HG02885 (cell line): ENCODE data around the gene HHIPL1.

Experiments used
- ATAC-seq: cut with Tn5 transposase; IDR thresholded peaks from one replicate; pipeline ENCODE4 v1.9.1; 2021; ENCODE audit warnings: mild to moderate bottlenecking; ENCODE audit not compliant: unreplicated experiment, poor library complexity

The HHIPL1 gene

DNA sequence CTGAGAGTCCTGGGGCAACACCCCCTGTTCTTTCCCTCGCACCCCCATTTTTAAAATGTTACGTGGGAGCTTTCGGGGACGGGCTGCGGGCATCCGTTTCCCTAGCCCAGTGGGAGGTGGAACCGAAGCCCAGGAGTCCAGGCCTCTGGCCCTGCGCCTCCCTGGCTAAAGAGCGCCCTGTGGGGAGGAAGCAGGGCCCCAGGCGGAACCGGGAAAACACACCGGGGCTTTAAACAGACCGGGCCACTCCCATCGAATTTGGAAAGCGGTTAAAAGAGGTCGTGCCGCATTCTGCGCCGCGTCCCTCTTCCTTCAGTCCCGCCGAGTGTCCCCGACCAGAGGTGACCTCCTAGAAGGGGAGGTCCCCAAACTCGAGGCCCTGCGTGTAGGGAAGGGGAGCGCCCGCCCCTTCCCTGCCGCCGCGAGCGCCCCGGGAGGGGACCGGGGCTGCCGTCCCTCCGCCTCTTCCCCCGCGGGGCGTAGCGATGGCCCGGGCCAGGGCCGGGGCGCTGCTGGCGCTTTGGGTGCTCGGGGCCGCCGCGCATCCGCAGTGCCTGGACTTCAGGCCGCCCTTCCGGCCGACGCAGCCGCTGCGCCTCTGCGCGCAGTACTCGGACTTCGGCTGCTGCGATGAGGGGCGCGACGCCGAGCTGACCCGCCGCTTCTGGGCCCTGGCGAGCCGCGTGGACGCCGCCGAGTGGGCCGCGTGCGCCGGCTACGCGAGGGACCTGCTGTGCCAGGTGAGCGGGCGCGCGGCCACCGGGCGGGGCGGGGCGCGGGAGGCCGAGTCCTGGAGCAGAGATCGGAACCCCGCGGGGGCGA, at the start of gene HHIPL1:
HHIPL1 (plus strand) TSS at position 407 of the 822 bp plus-strand sequence; CDS start at position 486, 79 bp downstream.
- ATAC-seq = no peak

DNA sequence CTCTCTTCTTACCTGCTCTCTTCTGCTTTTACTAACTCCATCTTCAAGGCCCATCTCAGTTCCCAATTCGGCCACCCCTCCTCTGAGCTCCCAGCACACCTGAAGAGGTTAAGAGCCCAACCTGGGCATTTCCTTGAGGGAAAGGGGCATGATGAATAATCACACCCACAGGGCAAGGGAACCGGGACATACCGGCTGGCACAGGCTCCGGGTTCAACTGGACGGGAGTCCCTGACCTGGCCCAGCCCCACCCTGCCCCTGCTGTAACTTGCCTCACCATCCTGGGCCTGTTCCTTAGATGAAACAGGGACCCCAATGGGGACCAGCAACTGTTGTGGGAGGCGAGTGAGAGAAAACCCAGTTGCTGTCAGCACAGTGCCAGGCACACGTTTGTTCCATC, 49.4 kb upstream of the HHIPL1 start:
- no peak for ATAC-seq

DNA sequence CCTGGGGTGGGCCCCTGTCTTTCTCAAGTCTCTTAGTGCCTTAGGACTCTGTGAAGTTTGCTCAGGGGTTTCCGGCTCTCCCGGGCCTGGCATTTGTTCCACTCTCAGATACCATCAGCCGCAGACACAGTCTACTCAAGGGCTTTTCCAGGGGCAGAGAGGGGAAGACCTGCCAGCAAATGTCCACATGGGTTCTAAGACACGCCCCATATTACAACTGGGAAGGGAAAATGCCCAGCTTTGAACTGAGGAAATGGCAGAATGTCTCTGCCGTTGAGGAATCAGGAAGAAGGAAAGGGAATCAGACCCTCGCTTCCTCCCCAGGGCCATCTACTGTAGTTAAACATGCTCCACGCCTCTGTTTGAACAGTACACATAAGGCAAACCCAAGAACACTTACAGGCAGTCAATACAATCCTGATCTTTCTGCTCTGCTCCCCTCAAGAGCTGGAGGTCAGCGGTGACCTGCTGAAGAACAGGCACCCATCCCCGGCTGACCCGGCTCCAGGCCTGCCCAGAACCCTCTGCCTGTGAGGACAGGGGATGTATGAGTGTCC, 48.8 kb upstream of the HHIPL1 start:
- ATAC-seq = no peak

DNA sequence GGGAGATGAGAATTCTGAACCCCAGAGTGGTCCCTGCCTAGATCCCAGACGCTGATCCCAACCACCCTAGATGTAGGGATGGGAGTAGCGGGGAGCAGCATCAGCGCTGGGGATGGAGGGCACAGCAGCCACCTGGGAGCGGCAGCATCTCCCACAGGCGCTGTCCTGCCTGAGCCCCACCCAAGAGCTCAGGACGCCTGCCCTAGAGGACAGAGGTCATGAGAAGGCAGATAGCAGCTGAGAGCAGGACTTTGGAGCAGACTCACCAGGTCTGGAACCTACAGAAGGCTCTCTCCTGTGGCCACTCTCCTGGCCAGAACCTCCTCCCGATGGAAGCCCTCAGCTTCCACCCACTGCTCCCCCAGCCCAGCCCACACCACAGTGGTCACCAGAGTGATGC, 48.2 kb upstream of the HHIPL1 start:
- ATAC-seq = no peak

DNA sequence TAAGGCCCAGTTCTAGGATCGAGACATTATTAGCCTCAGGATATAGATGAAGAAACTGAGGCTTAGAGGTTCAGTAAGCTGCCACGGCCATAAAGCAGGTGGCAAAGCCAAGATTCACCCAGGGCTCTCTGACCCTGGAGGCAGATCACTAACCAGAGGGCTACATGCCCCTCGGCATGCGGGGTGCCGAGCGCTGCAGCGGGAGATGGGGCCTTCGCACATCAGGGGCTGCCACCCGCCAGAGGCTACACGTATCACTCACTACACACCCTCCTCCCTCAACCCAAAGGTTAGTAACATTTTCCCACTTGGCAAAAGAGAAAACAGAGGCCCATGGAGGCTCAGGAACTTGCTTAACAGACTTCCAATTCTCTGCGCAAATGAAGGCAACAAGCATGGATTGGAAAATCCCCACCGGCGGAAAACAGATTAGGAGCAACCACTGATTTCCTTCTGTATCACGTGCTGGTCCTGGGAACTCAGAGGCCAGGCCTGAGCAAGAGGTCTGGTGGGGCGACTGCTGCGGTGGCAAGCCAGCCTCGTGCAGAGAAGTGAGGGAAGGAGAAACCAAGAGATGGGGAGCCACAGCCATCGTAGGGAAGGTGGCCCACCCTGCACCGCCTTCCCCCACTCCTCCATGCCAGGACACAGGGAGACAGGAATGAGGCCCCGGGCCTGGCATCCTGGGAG, 46.9 kb upstream of the HHIPL1 start:
- ATAC-seq = no peak

DNA sequence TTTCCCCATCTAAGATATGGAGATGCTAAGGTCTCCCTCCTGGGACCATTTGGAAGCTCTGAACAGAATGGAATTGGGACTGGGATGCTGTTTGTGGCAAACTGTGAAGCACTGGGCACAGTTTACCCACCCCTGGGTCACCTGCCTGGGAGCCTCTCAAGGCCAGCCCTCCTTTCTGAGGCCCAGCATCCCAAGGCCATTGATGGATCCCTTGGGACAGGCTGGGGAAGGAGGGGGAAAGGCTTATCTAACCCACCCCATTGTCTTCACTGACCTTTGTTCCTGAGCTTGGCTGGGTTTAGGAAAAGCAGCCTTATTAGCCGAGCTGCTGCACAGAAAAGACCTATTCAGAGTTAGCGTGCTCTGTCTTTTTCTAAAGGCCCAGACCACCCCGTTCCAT, 46.2 kb upstream of the HHIPL1 start:
- no peak for ATAC-seq

DNA sequence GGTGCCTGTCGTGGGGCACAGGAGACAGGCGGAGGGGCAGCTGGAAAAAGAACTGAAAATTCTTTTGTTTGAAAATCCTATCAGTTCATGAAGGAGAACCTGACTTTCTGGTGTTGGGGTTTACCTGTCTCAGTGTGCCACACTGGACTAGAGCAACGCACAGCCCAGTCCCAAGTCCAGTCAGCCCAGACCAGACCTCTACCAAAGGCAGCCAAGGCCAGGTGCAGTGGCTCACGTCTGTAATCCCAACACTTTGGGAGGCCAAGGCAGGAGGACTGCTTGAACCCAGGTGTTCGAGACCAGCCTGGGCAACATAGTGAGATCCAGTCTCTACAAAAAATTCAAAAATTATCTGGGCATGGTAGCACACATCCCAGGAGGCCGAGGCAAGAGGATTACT, 45.5 kb upstream of the HHIPL1 start:
- ATAC-seq = no peak

DNA sequence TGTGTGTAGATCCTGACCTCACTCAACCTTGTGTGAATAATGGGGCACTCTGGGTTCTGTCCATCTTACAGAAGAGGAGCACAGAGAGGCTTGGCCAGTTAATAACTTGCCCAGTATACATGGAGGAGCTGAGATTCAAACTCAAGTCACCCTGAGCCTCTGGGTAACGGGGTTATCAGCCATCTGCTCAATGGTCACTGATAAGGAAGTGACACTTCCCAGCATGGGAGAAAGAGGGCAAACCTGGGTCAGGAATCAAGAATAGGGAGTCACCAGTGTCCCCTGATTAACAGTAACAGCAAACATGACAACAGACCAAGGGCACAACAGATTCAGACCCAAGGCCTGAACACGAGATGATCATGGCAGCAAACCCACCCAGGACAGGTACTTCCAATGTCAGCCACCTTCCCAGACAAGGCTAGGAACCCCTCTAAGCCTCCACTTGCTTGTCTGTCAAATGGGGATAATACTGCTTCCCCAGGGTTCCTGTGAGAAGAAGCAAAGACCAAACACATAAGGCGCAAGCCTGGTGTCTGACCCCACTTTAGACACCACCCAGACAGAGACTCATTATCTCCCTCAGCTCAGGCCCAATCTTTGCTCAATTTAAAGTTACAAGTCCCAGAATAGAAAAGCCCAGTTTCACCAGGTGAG, 44.6 kb upstream of the HHIPL1 start:
- no peak for ATAC-seq

DNA sequence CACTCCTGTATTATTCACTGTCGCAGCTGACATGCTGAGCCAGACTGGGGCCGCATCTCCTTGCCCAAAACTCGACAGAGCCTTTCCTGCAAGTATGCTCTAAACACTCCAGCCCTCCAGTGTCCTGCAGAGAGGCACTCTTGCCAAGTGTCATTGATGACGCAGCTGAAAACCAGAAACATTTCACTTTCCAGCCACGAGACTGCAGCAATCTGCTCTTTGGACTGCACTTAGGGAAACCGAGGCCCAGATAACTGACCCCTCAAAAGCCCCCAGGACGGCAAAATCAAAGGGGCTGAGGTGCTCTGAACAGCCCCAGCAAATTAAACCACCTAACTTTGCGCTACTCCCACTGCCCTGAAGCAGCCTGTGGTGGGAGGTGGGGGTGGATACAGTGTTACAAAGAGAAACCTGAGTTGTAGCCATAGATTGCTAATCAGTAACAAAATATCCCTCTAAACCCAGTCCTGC, 43.5 kb upstream of the HHIPL1 start:
- no peak for ATAC-seq

DNA sequence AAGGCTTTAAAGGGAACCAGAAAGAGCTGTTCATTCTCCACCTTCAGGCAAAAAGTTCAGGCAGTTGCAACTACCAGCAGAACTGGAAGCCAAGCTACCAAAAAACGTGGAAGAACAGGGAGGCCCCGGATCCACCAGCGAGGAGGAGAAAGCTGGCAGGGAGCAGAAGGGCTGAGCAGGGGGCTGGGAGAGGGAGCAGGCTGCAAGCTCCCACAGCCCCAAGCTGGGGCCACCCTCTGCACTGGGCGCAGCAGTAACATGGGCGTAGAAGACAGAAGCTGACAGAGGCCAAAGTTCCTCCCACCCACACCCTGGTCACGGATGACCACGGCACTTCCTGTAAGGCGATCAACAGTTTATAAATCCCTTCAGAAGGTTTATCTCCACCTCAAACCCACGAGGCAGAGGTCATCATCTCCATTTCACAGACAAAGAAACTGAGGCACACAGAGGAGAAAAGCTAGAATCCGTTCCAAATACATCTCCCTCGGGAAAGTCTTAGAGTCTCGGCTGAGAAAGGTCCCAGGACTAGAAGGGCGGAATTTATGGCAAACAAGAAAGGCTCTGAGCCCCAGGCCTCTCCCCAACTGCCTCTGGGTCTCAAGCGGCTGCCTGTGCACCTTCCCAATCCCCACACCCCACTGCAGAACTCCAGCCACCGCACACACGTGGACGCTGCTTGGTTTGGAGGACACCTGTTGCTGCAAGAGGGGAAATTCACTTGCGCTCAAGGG, 42.7 kb upstream of the HHIPL1 start:
- no peak for ATAC-seq

DNA sequence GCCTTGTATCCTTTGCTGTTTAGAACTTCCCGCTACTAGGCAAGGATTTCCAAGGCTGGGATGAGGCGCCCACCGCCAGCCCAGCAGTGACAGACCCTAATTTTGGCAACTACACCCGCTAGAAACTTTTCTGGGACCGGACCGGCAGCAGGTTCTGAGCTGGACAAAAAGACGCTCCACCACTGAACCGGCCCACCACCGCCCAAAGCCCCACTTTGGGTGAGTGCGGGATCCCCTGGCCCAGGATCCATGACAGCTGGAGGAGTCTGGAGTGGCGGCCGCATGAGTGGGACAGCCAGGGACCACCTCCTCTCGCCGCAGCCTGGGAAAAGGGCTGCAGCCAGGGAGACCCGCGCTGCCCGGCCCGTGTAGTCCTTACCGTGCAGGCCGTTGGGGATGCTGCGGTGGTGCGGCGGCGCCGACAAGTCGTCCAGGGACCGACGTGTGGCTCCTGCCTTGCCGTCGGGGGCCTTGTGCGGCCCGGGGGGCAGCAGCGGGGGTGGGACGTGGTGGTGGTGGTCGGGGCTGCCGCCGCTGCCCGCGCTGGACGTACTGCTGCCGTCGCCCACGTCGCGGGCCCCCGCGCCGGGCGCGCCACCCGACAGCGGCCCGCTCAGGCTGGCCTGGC, 42.0 kb upstream of the HHIPL1 start:
- ATAC-seq = no peak

DNA sequence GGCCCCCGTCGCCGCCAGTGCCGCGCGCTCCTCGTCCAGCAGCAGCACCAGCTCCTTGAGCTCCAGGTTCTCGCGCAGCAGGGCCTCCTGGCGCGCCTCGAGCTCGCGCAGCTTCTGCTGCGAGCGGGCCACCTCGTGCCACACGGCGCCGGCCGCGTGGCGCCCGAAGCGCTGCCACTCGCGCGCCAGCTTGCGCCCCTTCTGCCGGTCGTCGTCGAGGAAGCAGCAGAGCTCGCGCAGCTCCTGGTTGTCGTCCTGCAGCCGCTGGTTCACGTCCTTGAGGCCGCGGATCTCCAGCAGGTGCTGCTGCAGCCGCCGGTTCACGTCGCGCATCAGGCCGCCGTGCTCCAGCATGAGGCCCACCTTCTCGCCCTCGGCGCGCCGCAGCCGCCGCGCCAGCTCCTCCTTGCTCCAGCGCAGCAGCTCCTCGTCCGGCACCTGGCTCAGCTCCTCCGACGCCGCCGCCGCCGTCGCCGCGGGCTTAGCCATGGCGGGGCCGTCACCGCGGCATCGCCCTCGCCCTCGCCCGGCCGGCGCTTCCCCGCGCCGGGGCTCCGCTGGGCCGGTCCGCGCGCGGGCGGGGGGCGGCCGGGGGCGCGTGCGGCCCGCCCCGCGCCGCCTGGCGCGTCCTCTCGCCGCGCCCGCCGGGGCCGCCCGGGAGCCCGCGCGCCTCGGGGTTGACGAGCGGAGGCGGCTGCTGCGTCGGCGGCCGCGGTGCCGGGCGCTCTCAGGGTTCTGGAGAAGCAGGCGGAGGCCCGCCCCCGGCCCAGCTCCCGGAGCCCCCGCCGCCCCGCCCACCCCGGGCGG, 41.3 kb upstream of the HHIPL1 start, which contains the start of gene CCDC85C:
CCDC85C (minus strand) TSS at position 737 of the 807 bp plus-strand sequence; CDS start at position 489, 248 bp downstream.
- peak; percentile 4 for ATAC-seq

DNA sequence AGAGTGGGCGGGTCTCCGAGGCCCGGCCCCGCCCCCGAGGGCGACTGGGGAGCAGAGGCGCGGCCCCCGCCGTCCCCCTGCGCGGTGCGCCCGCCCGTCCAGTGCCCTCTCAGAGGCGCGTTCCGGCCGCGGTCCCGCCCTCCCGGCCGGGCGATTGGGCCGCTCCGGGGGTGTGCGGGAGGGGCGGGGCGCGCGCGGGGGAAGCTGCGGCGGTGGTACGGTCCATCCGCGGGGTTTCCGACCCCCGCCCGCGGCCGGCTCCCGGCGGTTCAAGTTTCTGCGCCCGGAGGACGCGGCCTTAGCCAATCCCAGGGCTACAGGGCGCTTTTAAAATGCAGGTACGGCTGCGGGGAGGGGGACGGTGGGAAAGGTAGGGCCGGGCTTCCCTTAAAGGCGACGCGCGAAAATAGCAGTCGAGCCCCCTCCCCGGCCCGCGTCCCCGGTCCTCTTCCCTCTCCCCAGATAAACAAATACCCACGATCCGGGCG, 40.6 kb upstream of the HHIPL1 start:
- ATAC-seq = peak; percentile 92

DNA sequence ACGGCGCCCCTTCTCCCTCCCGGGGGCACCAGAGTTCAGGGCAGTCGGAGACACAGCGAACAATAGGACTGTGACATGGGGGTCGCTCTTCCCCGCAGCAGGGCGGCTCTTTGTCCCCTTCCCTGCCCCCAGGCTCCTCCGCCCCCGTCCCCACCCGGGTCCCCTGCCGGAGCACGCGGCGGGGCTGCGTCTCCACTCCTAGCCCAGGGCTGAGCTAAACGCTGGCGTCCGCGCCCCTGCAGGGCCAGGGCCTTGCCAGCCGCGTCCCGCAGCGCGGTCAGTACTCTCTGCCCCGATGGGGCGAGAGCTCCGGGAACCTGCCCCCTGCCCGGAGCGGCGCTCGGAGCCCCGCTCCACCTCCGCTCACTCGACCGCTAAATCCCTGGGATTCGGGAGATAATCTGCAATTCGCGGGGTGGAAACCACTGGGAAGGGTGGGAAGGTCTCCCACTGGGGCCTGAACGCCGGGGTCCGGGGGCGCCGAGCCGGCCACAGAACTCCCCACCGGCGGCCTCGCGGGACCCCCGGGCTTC, 40.1 kb upstream of the HHIPL1 start:
- ATAC-seq = peak; percentile 20

DNA sequence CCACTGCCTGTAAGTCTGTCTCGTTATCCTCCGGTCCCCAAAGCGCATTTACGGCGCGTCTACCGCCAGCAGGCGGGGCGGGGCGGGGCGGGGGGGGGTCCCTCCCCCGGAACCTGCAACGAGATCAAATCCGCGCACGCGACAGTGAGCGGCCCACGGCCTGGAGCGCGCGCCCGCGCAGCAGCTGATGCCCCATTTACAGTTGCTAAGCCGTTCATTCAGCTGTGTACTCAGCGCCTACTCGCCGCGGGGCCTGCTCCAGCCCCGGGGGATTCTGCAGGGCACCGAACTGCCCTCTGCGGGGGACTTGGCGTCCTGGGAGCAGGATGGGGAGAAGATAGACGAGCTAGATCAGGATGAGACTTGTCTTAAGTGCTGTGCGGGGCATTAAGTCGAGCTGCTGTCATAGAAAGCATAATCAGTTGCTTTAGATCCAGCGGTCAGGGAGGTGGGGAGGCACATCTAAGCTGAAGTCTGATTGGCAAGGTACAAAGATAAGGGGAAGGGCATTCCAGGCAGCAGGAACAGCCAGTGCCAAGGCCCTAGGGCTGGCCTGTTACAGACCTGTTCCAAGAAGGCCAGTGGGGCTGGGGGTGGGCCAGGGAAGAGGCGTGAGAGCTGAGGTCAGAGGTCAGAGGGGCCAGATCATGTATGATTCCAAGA, 39.5 kb upstream of the HHIPL1 start:
- no peak for ATAC-seq

DNA sequence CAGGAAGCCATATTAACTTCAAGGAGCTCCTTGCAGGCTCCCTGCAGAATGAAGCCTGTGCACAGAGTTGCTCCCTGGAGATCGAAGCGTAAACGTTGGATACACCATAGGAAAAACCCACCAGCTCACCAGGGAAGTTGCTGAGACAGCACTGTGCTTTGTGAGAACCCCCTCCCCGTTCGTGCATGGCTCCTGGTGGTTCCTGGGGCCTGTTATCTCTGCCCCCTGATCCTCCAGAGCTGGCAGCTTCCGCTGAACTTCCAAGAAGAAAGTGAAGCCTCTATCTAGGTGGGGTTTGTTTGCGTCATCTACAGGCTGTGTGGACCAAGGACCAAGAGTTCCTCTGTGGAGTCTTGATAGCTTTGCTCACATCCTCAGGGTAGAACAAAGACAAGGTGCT, 38.6 kb upstream of the HHIPL1 start:
- no peak for ATAC-seq

DNA sequence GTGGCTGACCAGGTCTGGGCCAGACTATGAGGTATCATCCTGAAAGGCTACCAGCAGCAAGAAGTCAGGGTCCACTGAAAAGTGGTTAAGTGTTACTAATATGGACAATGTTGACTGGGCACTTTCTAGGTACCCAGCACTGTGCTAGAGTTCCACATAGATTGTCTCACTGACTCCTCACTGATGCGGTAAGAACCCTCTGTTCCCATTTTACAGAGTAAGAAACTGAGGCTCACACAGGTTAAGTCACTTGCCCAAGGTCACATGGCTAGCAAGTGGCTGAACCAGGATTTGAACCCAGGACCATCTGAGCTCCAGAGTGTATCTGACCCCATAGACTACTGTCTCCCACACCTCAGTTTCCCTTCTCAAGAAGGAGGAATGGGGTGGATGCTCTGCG, 36.3 kb upstream of the HHIPL1 start:
- no peak for ATAC-seq
